GM06990 (cell line): Measurements from ENCODE around the gene SLC25A13.

Experiments used
- DNase-seq: peaks from one replicate; pipeline ENCODE4 v3.0.0-alpha.2; 2011; ENCODE audit not compliant: insufficient read length; ENCODE audit errors: extremely low read depth
- H3K27me3 ChIP-seq: replicated peaks from 2 replicates; pipeline ENCODE4 v1.6.0; 2011; ENCODE audit warnings: low read length; ENCODE audit not compliant: control insufficient read depth, insufficient read depth
- H3K36me3 ChIP-seq: 2 replicates; pipeline ENCODE4 v1.5.1; 2011; ENCODE audit warnings: low read length; ENCODE audit not compliant: control insufficient read depth, insufficient read depth
- H3K4me3 ChIP-seq: replicated peaks from 2 replicates; pipeline ENCODE4 v1.5.1; 2011; ENCODE audit warnings: low read depth, mild to moderate bottlenecking, control low read depth, low read length
- TF ChIP-seq, protein P1 (sequence below): IDR thresholded peaks from 2 replicates; pipeline ENCODE4 v1.5.1; 2011; ENCODE audit warnings: low read length, control low read depth, mild to moderate bottlenecking, inconsistent platforms; ENCODE audit not compliant: insufficient read depth, poor library complexity, severe bottlenecking

Gene SLC25A13

DNA sequence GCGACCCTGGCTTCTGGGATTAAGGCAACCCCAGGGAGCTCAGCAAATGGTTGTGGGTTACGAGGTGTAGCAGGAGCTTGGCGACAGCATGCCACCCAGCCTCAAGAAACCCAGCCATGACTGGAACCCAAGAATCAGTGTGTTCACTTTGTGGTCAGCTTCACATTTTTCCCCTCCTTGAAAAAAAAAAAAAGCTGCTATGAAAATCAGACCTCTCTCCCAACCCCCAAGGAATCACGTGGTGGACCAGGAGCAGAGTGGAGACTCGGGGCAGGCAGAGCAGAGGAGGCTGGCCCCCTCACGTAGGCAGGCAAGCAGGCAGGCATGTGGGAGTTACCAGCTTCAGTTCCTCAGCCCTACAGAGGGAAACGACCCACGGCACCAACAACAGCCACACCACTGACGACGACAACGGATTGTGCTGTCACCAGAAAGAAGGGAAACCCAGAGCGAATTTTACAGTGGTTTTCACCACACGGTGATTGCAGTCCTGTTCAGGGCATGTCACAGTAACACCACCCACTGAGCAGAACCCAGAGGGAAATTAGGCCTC lies 203.4 kb downstream of the SLC25A13 start:
- no peak overlapping the region for H3K4me3 ChIP-seq
- TF ChIP-seq, protein P1, sequence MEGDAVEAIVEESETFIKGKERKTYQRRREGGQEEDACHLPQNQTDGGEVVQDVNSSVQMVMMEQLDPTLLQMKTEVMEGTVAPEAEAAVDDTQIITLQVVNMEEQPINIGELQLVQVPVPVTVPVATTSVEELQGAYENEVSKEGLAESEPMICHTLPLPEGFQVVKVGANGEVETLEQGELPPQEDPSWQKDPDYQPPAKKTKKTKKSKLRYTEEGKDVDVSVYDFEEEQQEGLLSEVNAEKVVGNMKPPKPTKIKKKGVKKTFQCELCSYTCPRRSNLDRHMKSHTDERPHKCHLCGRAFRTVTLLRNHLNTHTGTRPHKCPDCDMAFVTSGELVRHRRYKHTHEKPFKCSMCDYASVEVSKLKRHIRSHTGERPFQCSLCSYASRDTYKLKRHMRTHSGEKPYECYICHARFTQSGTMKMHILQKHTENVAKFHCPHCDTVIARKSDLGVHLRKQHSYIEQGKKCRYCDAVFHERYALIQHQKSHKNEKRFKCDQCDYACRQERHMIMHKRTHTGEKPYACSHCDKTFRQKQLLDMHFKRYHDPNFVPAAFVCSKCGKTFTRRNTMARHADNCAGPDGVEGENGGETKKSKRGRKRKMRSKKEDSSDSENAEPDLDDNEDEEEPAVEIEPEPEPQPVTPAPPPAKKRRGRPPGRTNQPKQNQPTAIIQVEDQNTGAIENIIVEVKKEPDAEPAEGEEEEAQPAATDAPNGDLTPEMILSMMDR, result no peak
- no peaks in the 10 kb centered on the region for H3K27me3 ChIP-seq
- no peak for DNase-seq
- no peaks in the 10 kb centered on the region; the same call in 1 of the 2 replicates for H3K36me3 ChIP-seq

DNA sequence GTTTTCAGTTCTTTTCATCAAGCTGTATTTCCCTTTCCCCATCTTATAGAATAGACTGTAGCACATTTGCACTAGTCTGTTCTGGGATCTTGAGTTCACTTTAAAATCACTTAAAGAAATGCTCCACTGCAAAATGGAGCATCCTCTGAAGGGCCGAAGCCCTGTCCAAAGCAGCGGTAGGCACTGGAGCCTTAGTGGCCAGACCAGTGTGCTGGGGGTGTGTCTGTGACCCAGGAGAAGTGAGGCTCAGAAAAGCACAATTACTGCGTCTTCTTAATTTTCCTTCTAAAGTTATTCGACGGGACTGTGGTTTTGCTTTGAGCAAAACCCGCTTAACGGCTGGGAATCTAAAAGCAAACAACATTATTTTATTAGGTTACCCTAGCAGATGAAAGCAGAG lies 205.7 kb downstream of the SLC25A13 start:
- TF ChIP-seq, protein P1, result no peak
- no peaks in the 10 kb centered on the region for H3K27me3 ChIP-seq
- no peak overlapping the region for H3K4me3 ChIP-seq
- DNase-seq, result no peak
- no peaks in the 10 kb centered on the region; the same call in 1 of the 2 replicates for H3K36me3 ChIP-seq

DNA sequence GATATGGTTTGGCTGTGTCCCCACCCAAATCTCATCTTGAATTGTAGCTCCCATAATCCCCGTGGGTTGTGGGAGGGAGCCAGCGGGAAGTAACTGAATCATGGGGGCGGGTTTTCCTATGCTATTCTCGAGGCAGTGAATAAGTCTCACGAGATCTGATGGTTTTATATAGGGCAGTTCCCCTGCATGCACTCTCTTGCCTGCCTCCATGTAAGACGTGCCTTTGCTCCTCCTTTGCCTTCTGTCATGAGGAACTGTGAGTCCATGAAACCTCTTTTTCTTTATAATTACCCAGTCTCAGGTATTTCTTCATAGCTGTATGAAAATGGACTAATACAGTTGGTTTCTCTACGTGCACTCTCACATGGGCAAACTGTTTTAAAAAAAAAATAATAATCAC lies 207.7 kb downstream of the SLC25A13 start:
- no peaks in the 10 kb centered on the region for H3K36me3 ChIP-seq

DNA sequence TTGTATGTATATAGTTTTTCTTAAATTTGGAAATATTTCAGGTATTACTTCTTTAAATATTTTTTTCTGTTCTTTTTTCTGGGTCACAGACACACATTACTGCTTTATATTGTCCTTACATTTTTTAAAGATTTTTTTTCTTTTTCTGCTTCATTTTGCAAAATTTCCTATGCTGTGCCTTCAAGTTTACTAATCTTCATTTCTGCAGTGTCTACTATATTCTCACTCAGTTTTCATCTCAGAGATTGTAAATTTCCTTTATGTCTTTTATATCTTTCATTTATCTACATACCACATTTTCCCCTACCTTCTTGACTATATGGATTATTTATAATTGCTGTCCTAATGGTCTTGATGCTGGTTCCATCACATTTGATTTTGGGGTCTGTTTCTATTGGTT lies 210.5 kb downstream of the SLC25A13 start:
- H3K36me3 ChIP-seq, result no peaks in the 10 kb centered on the region
- no peak overlapping the region for H3K4me3 ChIP-seq
- TF ChIP-seq, protein P1, result no peak
- no peaks in the 10 kb centered on the region for H3K27me3 ChIP-seq
- DNase-seq, result no peak

More for the DNA sequence above, 207.7 kb downstream of the SLC25A13 start:
- H3K4me3 ChIP-seq, result no peak overlapping the region
- TF ChIP-seq, protein P1, result no peak
- no peaks in the 10 kb centered on the region for H3K27me3 ChIP-seq
- DNase-seq, result no peak

DNA sequence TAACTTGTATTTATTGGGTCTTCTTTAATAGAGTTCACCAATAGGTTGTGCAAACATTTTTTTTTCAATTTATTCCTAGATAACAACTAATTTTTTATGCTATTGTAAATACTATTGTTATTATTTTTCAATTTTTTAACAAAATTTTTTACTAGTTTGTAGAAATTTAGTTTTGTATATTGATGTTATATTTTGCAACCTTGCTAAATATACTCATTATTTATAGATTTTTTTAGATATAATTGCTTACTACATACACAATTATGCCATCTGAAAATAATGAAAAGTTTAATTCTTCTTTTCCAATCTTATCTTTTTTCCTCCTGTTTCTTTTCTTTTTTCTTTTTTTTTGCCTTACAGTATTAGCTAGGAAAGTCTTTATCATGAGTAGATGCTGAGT lies 216.9 kb downstream of the SLC25A13 start:
- no peak for DNase-seq

More for the DNA sequence above, 216.9 kb downstream of the SLC25A13 start:
- Histone ChIP-seq H3K27me3 (no peaks in the 10 kb centered on the region), H3K36me3 (no peaks in the 10 kb centered on the region), H3K4me3 (no peak overlapping the region)
- TF ChIP-seq, protein P1, result no peak
